Vagina (tissue), 2 donors: ENCODE results near the gene OR2AT4.

Experiments used
- CTCF ChIP-seq, 3 experiments: fragments of 450-650 bp in 2 of 3; fragments of 200-600 bp in 1 of 3; sonication (generic) in 1 of 3; IDR thresholded peaks; one replicate each; pipeline ENCODE4 v1.5.1; 2017 to 2019; ENCODE audit warnings: antibody characterized with exemption in 3 of 3, mild to moderate bottlenecking in 2 of 3, moderate library complexity in 2 of 3
- POLR2AphosphoS5 ChIP-seq, 2 donors: sonication (generic); formaldehyde crosslinking; IDR thresholded peaks; one replicate each; pipeline ENCODE4 v1.9.0; 2017; ENCODE audit warnings: antibody characterized with exemption in 2 of 2, mild to moderate bottlenecking in 2 of 2, low read depth in 1 of 2; ENCODE audit not compliant: insufficient read depth in 1 of 2

GRCh38 chr11:75100314-75100713, 3.6 kb upstream of the OR2AT4 start:
- no peak for TF ChIP-seq POLR2AphosphoS5 (IDR thresholded peaks at IDR 0.05; ENCODE audit: insufficient read depth in 1 of 2, low read depth in 1 of 2)
- TF ChIP-seq CTCF (IDR thresholded peaks at IDR 0.05), result no peak
